ENCODE data around the gene DDR1. TPM values are rescaled to one million over a fixed set of nuclear protein-coding genes. Genes with fewer than 3 reads are reported as not detected.
A peak's percentile ranks its signal among the peaks of the same experiment; 100 is the strongest.
"Not testable (repeated sequence)": the region's sequence is repeated elsewhere in the genome, so short reads cannot be mapped to it uniquely, and the experiment has no call there.

Gene DDR1
- polyA plus RNA-seq, 3 donors = 24.2 to 83.5 (median 57.4) TPM

GRCh38 chr6:30907290-30907757, 23.0 kb downstream of the DDR1 start:
- WGBS, 3 donors = 24 to 49% (median 45%) methylated on average over 16 of the region's 16 CpGs
- not testable (repeated sequence) for H3K27ac ChIP-seq (ENCODE audit: low read depth, low read length)

GRCh38 chr6:30907758-30908591, 23.7 kb downstream of the DDR1 start, which contains the start of gene GTF2H4:
Gene GTF2H4, plus strand, starts transcription at chr6:30908207.
- H3K27ac ChIP-seq (ENCODE audit: low read depth, low read length) = no peak within 1 kb of the TSS
- WGBS, 3 donors = 0 to 1% (median 1%) methylated on average over 49 of the region's 49 CpGs

GRCh38 chr6:30908700-30909099, 24.4 kb downstream of the DDR1 start:
- 19 to 27% (median 25%) methylated on average over 2 of the region's 2 CpGs for WGBS, 3 donors
- H3K27ac ChIP-seq (ENCODE audit: low read depth, low read length) = no peak overlapping the region

GRCh38 chr6:30910473-30910872, 26.2 kb downstream of the DDR1 start:
- H3K27ac ChIP-seq (ENCODE audit: low read depth, low read length) = not testable (repeated sequence)
- WGBS, 3 donors = 90 to 95% (median 91%) methylated on average over 12 of the region's 12 CpGs

GRCh38 chr6:30912746-30913520, 28.6 kb downstream of the DDR1 start:
- 84 to 90% (median 87%) methylated on average over 8 of the region's 8 CpGs for WGBS, 3 donors
- no peak overlapping the region for H3K27ac ChIP-seq (ENCODE audit: low read depth, low read length)

- WGBS, 3 donors = 0 to 11% (median 10%) methylated on average over 28 to 31 of the region's 31 CpGs
- H3K27ac ChIP-seq (ENCODE audit: low read depth, low read length) = no peak overlapping the region
These were observed 29.4 kb downstream of the DDR1 start for GRCh38 chr6:30913721-30914075.

GRCh38 chr6:30914076-30914853, 29.9 kb downstream of the DDR1 start, which contains the start of gene VARS2:
Gene VARS2, plus strand, starts transcription at chr6:30914238. Its CDS starts 599 bp downstream, at chr6:30914837.
- 0 to 1% (median 1%) methylated on average over 50 to 52 of the region's 52 CpGs for WGBS, 3 donors

GRCh38 chr6:30914854-30915590, 30.7 kb downstream of the DDR1 start:
- WGBS, 3 donors = 26 to 47% (median 28%) methylated on average over 17 of the region's 17 CpGs
- peak overlapping the region; percentile 29 for H3K27ac ChIP-seq (ENCODE audit: low read depth, low read length)

More at GRCh38 chr6:30914076-30914853, 29.9 kb downstream of the DDR1 start, which contains the start of gene VARS2:
- peak within 1 kb of the TSS; percentile 29 for H3K27ac ChIP-seq (ENCODE audit: low read depth, low read length)

GRCh38 chr6:30915591-30915946, 31.2 kb downstream of the DDR1 start:
- 7 to 23% (median 15%) methylated on average over 5 of the region's 5 CpGs for WGBS, 3 donors
- no peak overlapping the region for H3K27ac ChIP-seq (ENCODE audit: low read depth, low read length)

GRCh38 chr6:30917041-30917440, 32.7 kb downstream of the DDR1 start:
- H3K27ac ChIP-seq (ENCODE audit: low read depth, low read length) = no peak overlapping the region
- 93 to 94% (median 93%) methylated on average over 7 of the region's 7 CpGs for WGBS, 3 donors

GRCh38 chr6:30917487-30917886, 33.2 kb downstream of the DDR1 start:
- WGBS, 3 donors = 90 to 91% (median 90%) methylated on average over 8 of the region's 8 CpGs

GRCh38 chr6:30918670-30919069, 34.4 kb downstream of the DDR1 start:
- 79 to 93% (median 89%) methylated on average over 8 of the region's 8 CpGs for WGBS, 3 donors
- no peak overlapping the region for H3K27ac ChIP-seq (ENCODE audit: low read depth, low read length)

More at GRCh38 chr6:30917487-30917886, 33.2 kb downstream of the DDR1 start:
- H3K27ac ChIP-seq (ENCODE audit: low read depth, low read length) = no peak overlapping the region

GRCh38 chr6:30922447-30922852, 38.1 kb downstream of the DDR1 start:
- H3K27ac ChIP-seq (ENCODE audit: low read depth, low read length) = no peak overlapping the region
- 84 to 92% (median 88%) methylated on average over 7 of the region's 7 CpGs for WGBS, 3 donors

GRCh38 chr6:30924040-30924627, 39.8 kb downstream of the DDR1 start:
- H3K27ac ChIP-seq (ENCODE audit: low read depth, low read length) = not testable (repeated sequence)
- WGBS, 3 donors = 83 to 91% (median 89%) methylated on average over 7 to 9 of the region's 9 CpGs

GRCh38 chr6:30926644-30927043, 42.3 kb downstream of the DDR1 start:
- 81 to 85% (median 84%) methylated on average over 4 of the region's 4 CpGs for WGBS, 3 donors
- no peak overlapping the region for H3K27ac ChIP-seq (ENCODE audit: low read depth, low read length)

GRCh38 chr6:30927080-30927479, 42.8 kb downstream of the DDR1 start:
- whole genome bisulfite sequencing, 3 donors = 90 to 99% (median 97%) methylated on average over 3 of the region's 3 CpGs
- not testable (repeated sequence) for H3K27ac ChIP-seq (ENCODE audit: low read depth, low read length)

- WGBS, 3 donors = 81 to 100% (median 95%) methylated on average over 3 of the region's 3 CpGs
- no peak overlapping the region for H3K27ac ChIP-seq (ENCODE audit: low read depth, low read length)
These were observed 44.4 kb downstream of the DDR1 start for GRCh38 chr6:30928677-30929076.
